DOHH2 (cell line): ENCODE data around the gene SPINT1.

Source experiments
- H3F3A ChIP-seq: fragments of 200-600 bp; sonication (generic), shearing (Covaris generic); 2 replicates; pipeline ENCODE4 v1.6.0; 2016; ENCODE audit warnings: antibody characterized with exemption, mild to moderate bottlenecking; ENCODE audit not compliant: control insufficient read depth, insufficient read depth
- H3K27ac ChIP-seq: fragments of 200-600 bp; sonication (generic); 2 replicates; pipeline ENCODE4 v1.5.1; 2014; ENCODE audit warnings: low read depth, mild to moderate bottlenecking, low read length, moderate library complexity
- H3K27me3 ChIP-seq: fragments of 200-600 bp; sonication (generic); 2 replicates; pipeline ENCODE4 v1.6.1; 2014; ENCODE audit warnings: mild to moderate bottlenecking, low read length, mixed read lengths; ENCODE audit not compliant: control insufficient read depth
- H3K36me3 ChIP-seq: fragments of 200-600 bp; sonication (generic); 2 replicates; pipeline ENCODE4 v1.6.1; 2014; ENCODE audit warnings: mild to moderate bottlenecking, low read length, moderate library complexity, mixed read lengths; ENCODE audit not compliant: control insufficient read depth
- H3K4me1 ChIP-seq: fragments of 200-600 bp; sonication (generic); 2 replicates; pipeline ENCODE4 v1.6.1; 2014; ENCODE audit warnings: mild to moderate bottlenecking, low read length, mixed read lengths; ENCODE audit not compliant: control insufficient read depth
- H3K4me2 ChIP-seq: fragments of 200-600 bp; sonication (generic); 2 replicates; pipeline ENCODE4 v1.6.0; 2014; ENCODE audit warnings: mild to moderate bottlenecking, low read length, moderate library complexity
- H3K4me3 ChIP-seq: fragments of 200-600 bp; sonication (generic); 2 replicates; pipeline ENCODE4 v1.5.1; 2014; ENCODE audit warnings: mild to moderate bottlenecking, low read length, mixed read lengths
- H3K79me2 ChIP-seq: fragments of 200-600 bp; sonication (generic); 2 replicates; pipeline ENCODE4 v1.6.1; 2014; ENCODE audit warnings: mild to moderate bottlenecking, low read length, mixed read lengths; ENCODE audit not compliant: control insufficient read depth
- H3K9me2 ChIP-seq: fragments of 200-600 bp; sonication (generic); replicated peaks from 2 replicates; pipeline ENCODE4 v1.6.1; 2014; ENCODE audit warnings: mild to moderate bottlenecking, low read length, mixed read lengths; ENCODE audit not compliant: control insufficient read depth
- H3K9me3 ChIP-seq: fragments of 200-600 bp; sonication (generic); 2 replicates; pipeline ENCODE4 v1.6.1; 2014; ENCODE audit warnings: antibody characterized with exemption, low read length, mixed read lengths; ENCODE audit not compliant: control insufficient read depth, insufficient read depth
- H4K20me1 ChIP-seq: fragments of 200-600 bp; sonication (generic); 2 replicates; pipeline ENCODE4 v1.6.0; 2014; ENCODE audit warnings: low read depth, mild to moderate bottlenecking, antibody characterized with exemption, low read length, moderate library complexity; ENCODE audit not compliant: control insufficient read depth, insufficient read depth
- CTCF ChIP-seq: fragments of 200-600 bp; sonication (generic); IDR thresholded peaks from one replicate; pipeline ENCODE4 v1.5.1; 2014; ENCODE audit warnings: antibody characterized with exemption, mild to moderate bottlenecking, low read depth, low read length; ENCODE audit not compliant: poor library complexity, severe bottlenecking
- EZH2phosphoT487 ChIP-seq: fragments of 200-600 bp; sonication (generic); IDR thresholded peaks from 2 replicates; pipeline ENCODE4 v1.6.1; 2017; ENCODE audit warnings: borderline replicate concordance, mild to moderate bottlenecking, antibody characterized with exemption, low read length, moderate library complexity, mixed read lengths

SPINT1 gene

DNA sequence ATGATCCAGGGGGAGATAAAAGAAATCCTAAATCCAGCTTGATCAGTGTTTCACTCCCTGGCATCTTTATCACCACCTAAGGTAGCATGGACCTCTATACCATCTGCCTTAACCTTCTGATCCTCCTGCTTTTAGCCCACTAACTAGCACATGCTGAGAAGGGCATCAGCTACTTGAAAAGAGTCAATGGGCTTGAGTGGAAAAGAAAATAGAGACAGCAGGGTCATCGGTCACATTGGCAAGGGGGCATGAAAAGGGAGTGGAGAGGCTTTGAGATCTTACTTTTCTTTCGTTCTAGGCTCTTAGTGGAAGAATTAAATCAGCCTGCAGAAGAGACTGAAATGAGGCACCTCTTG, 37.2 kb upstream of the SPINT1 start:
- H3K79me2 ChIP-seq = peaks cover 38% of the 10 kb centered on the region
- H3K27ac ChIP-seq = peak overlapping the region; percentile 83
- peak overlapping the region; percentile 97 for H3K4me2 ChIP-seq

GRCh38 chr15:40807028-40807887, 36.6 kb upstream of the SPINT1 start, which contains the start of the genes DNAJC17 and ZFYVE19:
TSS of gene DNAJC17 (minus strand) at chr15:40807473. CDS start at chr15:40807446, 27 bp downstream.
TSS of gene ZFYVE19 (plus strand) at chr15:40807089. CDS start at chr15:40807590, 501 bp downstream.
- peak within 1 kb of the TSS; percentile 97 for H3K4me2 ChIP-seq
- peak within 1 kb of the TSS; percentile 83 for H3K27ac ChIP-seq
- peaks cover 15% of the 10 kb centered on the region for H3K36me3 ChIP-seq
- H3K79me2 ChIP-seq = peaks cover 38% of the 10 kb centered on the region
- no peaks in the 10 kb centered on the region for H3K9me3 ChIP-seq
- H3K4me3 ChIP-seq = peak within 1 kb of the TSS; percentile 92
- no peaks in the 10 kb centered on the region for H3F3A ChIP-seq
- H3K9me2 ChIP-seq = no peaks in the 10 kb centered on the region
- TF ChIP-seq EZH2phosphoT487 = no peak
- peak; percentile 19 for TF ChIP-seq CTCF
- H3K27me3 ChIP-seq = no peaks in the 10 kb centered on the region
- H4K20me1 ChIP-seq = no peaks in the 10 kb centered on the region
- H3K4me1 ChIP-seq = peaks cover 23% of the 10 kb centered on the region

More for the DNA sequence above, 37.2 kb upstream of the SPINT1 start:
- no peaks in the 10 kb centered on the region for H3K9me3 ChIP-seq
- H4K20me1 ChIP-seq = no peaks in the 10 kb centered on the region
- no peaks in the 10 kb centered on the region for H3K9me2 ChIP-seq
- peak overlapping the region; percentile 92 for H3K4me3 ChIP-seq
- no peaks in the 10 kb centered on the region for H3K27me3 ChIP-seq
- TF ChIP-seq EZH2phosphoT487 (no peak), CTCF (no peak)
- no peaks in the 10 kb centered on the region for H3F3A ChIP-seq
- H3K36me3 ChIP-seq = peaks cover 12% of the 10 kb centered on the region
- H3K4me1 ChIP-seq = peaks cover 23% of the 10 kb centered on the region

GRCh38 chr15:40807888-40808461, 35.9 kb upstream of the SPINT1 start:
- Histone ChIP-seq H3K9me2 (no peaks in the 10 kb centered on the region), H3K27ac (no peak overlapping the region), H3K27me3 (no peaks in the 10 kb centered on the region), H4K20me1 (no peaks in the 10 kb centered on the region), H3K36me3 (peaks cover 17% of the 10 kb centered on the region), H3K4me1 (peaks cover 23% of the 10 kb centered on the region), H3K79me2 (peaks cover 33% of the 10 kb centered on the region), H3K4me3 (peak overlapping the region; percentile 92), H3K9me3 (no peaks in the 10 kb centered on the region), H3F3A (no peaks in the 10 kb centered on the region), H3K4me2 (peak overlapping the region; percentile 97)
- no peak for TF ChIP-seq EZH2phosphoT487
- no peak for TF ChIP-seq CTCF
